HCT116 (cell line): Measurements from ENCODE around the gene BRS3. TPM values are rescaled to one million over a fixed set of nuclear protein-coding genes. Genes with fewer than 3 reads are reported as not detected.

ENCODE experiments used
- ATAC-seq: fragments of 200-7000 bp; cut with Tn5 transposase; 2 replicates; pipeline ENCODE4 v1.9.1; 2020; ENCODE audit warnings: mild to moderate bottlenecking, moderate library complexity
- BruUV-seq: library from RNA; stranded (reverse); fragments of 400-500 nt; replicated peaks from 2 replicates; lab custom pipeline; 2021; lab: Mats Ljungman, UMichigan
- CTCF ChIA-PET: fragments of 300-600 bp; sonication (Branson Sonifier 250); formaldehyde crosslinking; loops from one replicate; lab custom pipeline; 2021; ENCODE audit warnings: antibody characterized with exemption; lab: Charles Lee
- POLR2A ChIA-PET: fragments of 300-600, 350-600 bp; sonication (Branson Sonifier 250); formaldehyde crosslinking; loops from one replicate; lab custom pipeline; 2021; ENCODE audit warnings: antibody characterized with exemption; lab: Charles Lee
- RAD21 ChIA-PET, 2 experiments: fragments of 300-600 bp; sonication (Branson Sonifier 250); formaldehyde crosslinking; loops; one replicate each; lab custom pipeline; 2023; ENCODE audit warnings: low total read pairs in 2 of 2; ENCODE audit not compliant: uncharacterized antibody in 2 of 2, unreplicated experiment in 2 of 2, low non-redundant PET in 1 of 2; lab: Charles Lee
- DNase-seq: peaks from one replicate; pipeline ENCODE4 v3.0.0-alpha.2; 2010; ENCODE audit warnings: low read depth, low spot score
- H2AFZ ChIP-seq: fragments of 200-600 bp; shearing (Covaris generic), sonication (generic); 2 replicates; pipeline ENCODE4 v1.6.1; 2017; ENCODE audit warnings: low read depth, mixed run types, mixed read lengths, antibody characterized with exemption, low read length; ENCODE audit not compliant: poor library complexity, severe bottlenecking
- H3K27ac ChIP-seq: 2 replicates; pipeline ENCODE4 v1.5.1; 2012; ENCODE audit warnings: low read depth, low read length
- H3K27me3 ChIP-seq: fragments of 200-600 bp; sonication (generic); 2 replicates; pipeline ENCODE4 v1.6.1; 2016; ENCODE audit warnings: mixed run types, low read length, mixed read lengths; ENCODE audit not compliant: insufficient read depth
- H3K36me3 ChIP-seq, 2 experiments: fragments of 200-500 bp in 1 of 2; fragments of 200-600 bp in 1 of 2; sonication (Bioruptor generic) in 1 of 2; sonication (generic) in 1 of 2; 2 replicates each; pipeline versions ENCODE4 v1.5.1 to v1.6.1; 2014 to 2016; ENCODE audit warnings: low read length in 2 of 2, inconsistent platforms in 1 of 2, mixed read lengths in 1 of 2, mixed run types in 1 of 2; ENCODE audit not compliant: insufficient read depth in 2 of 2, control insufficient read depth in 1 of 2
- H3K4me1 ChIP-seq, 2 experiments: fragments of 200-600 bp in 1 of 2; sonication (generic) in 1 of 2; 2 replicates each; pipeline versions ENCODE4 v1.5.1 to v1.6.1; 2012 to 2017; ENCODE audit warnings: low read length in 2 of 2, inconsistent platforms in 1 of 2, mild to moderate bottlenecking in 1 of 2, mixed read lengths in 1 of 2, mixed run types in 1 of 2, moderate library complexity in 1 of 2; ENCODE audit not compliant: insufficient read depth in 2 of 2, control insufficient read depth in 1 of 2
- H3K4me2 ChIP-seq: fragments of 200-600 bp; sonication (generic); 2 replicates; pipeline ENCODE4 v1.6.1; 2017; ENCODE audit warnings: mixed run types, low read length, mixed read lengths
- H3K4me3 ChIP-seq, 2 experiments: fragments of 200-600 bp in 1 of 2; sonication (generic) in 1 of 2; replicated peaks in 1 of 2; 2 replicates each; pipeline ENCODE4 v1.5.1; 2011 to 2016; ENCODE audit warnings: low read length in 2 of 2, control low read depth in 1 of 2, low read depth in 1 of 2, mild to moderate bottlenecking in 1 of 2, mixed read lengths in 1 of 2, mixed run types in 1 of 2
- H3K79me2 ChIP-seq: fragments of 200-600 bp; sonication (generic); 2 replicates; pipeline ENCODE4 v1.6.1; 2017; ENCODE audit warnings: mild to moderate bottlenecking, mixed run types, low read length, moderate library complexity, mixed read lengths; ENCODE audit not compliant: insufficient read depth
- H3K9ac ChIP-seq: fragments of 200-600 bp; sonication (generic); 2 replicates; pipeline ENCODE4 v1.6.1; 2016; ENCODE audit warnings: low read length, mixed read lengths
- H3K9me2 ChIP-seq: fragments of 200-600 bp; sonication (generic), shearing (Covaris generic); 2 replicates; pipeline ENCODE4 v1.6.1; 2017; ENCODE audit warnings: mixed run types, mild to moderate bottlenecking, moderate library complexity; ENCODE audit not compliant: insufficient read depth
- H3K9me3 ChIP-seq, 2 experiments: fragments of 200-500 bp in 1 of 2; fragments of 200-600 bp in 1 of 2; sonication (Bioruptor generic) in 1 of 2; sonication (generic) in 1 of 2; 2 replicates each; pipeline ENCODE4 v1.6.1; 2014 to 2017; ENCODE audit warnings: low read length in 2 of 2, mixed read lengths in 2 of 2, inconsistent platforms in 1 of 2, low read depth in 1 of 2, mild to moderate bottlenecking in 1 of 2, mixed run types in 1 of 2, moderate library complexity in 1 of 2; ENCODE audit not compliant: control insufficient read depth in 1 of 2, insufficient read depth in 1 of 2
- H4K20me1 ChIP-seq: fragments of 200-600 bp; sonication (generic), shearing (Covaris generic); 2 replicates; pipeline ENCODE4 v1.6.1; 2017; ENCODE audit warnings: mixed run types, mild to moderate bottlenecking, moderate library complexity; ENCODE audit not compliant: insufficient read depth
- CEBPB ChIP-seq: IDR thresholded peaks from 2 replicates; pipeline ENCODE4 v1.6.1; 2012; ENCODE audit warnings: low read depth
- EGR1 ChIP-seq: IDR thresholded peaks from 2 replicates; pipeline ENCODE4 v1.6.1; 2012; ENCODE audit warnings: low read depth
- EZH2phosphoT487 ChIP-seq: fragments of 200-600 bp; IDR thresholded peaks from 2 replicates; pipeline ENCODE4 v1.6.1; 2018; ENCODE audit warnings: antibody characterized with exemption, borderline replicate concordance
- JUND ChIP-seq: IDR thresholded peaks from 2 replicates; pipeline ENCODE4 v1.6.1; 2012
- POLR2A ChIP-seq: IDR thresholded peaks from 2 replicates; pipeline ENCODE4 v1.7.0; 2011; ENCODE audit warnings: borderline replicate concordance; ENCODE audit not compliant: insufficient read depth, insufficient read length; ENCODE audit errors: extremely low read depth
- POLR2AphosphoS5 ChIP-seq: IDR thresholded peaks from 2 replicates; pipeline ENCODE4 v1.6.1; 2011; ENCODE audit warnings: mild to moderate bottlenecking, low read depth, low read length, moderate library complexity
- RAD21 ChIP-seq: IDR thresholded peaks from 2 replicates; pipeline ENCODE4 v1.6.1; 2012; ENCODE audit warnings: low read depth, mild to moderate bottlenecking
- REST ChIP-seq: IDR thresholded peaks from 2 replicates; pipeline ENCODE4 v1.6.1; 2012; ENCODE audit warnings: low read depth
- SP1 ChIP-seq: IDR thresholded peaks from 2 replicates; pipeline ENCODE4 v1.6.1; 2012; ENCODE audit warnings: low read depth
- SRF ChIP-seq: IDR thresholded peaks from 2 replicates; pipeline ENCODE4 v1.6.1; 2012; ENCODE audit warnings: low read depth
- TCF7L2 ChIP-seq: IDR thresholded peaks from 2 replicates; pipeline ENCODE4 v1.7.0; 2011; ENCODE audit warnings: borderline replicate concordance, inconsistent platforms; ENCODE audit not compliant: insufficient read depth, insufficient read length; ENCODE audit errors: extremely low read depth
- YY1 ChIP-seq: IDR thresholded peaks from 2 replicates; pipeline ENCODE4 v1.6.1; 2011; ENCODE audit warnings: low read length, low read depth, moderate library complexity, mild to moderate bottlenecking; ENCODE audit not compliant: insufficient replicate concordance; ENCODE audit errors: extremely low read depth
- ZBTB33 ChIP-seq: IDR thresholded peaks from 2 replicates; pipeline ENCODE4 v1.6.1; 2011; ENCODE audit warnings: mild to moderate bottlenecking, low read length, moderate library complexity; ENCODE audit not compliant: insufficient replicate concordance; ENCODE audit errors: extremely low read depth
- intact Hi-C: fragments of 100-400 bp; cut with micrococcal nuclease; formaldehyde crosslinking; loops from 2 replicates; pipeline ENCODE4 v1.10.0; 2022
- total RNA-seq: library from RNA; stranded (reverse); gene quantifications from one replicate; pipeline ENCODE4 v1.2.1, GENCODE V29; 2021; ENCODE audit not compliant: unreplicated experiment
- TF ChIP-seq, protein P1 (sequence below), 3 experiments: fragments of 200-600 bp in 1 of 3; sonication (generic) in 1 of 3; IDR thresholded peaks in 2 of 3; conservative IDR thresholded peaks in 1 of 3; 2 replicates each; pipeline ENCODE4 v1.5.1; 2012 to 2017; ENCODE audit warnings: low read depth in 2 of 3, low read length in 2 of 3, antibody characterized with exemption in 1 of 3, borderline replicate concordance in 1 of 3, control low read depth in 1 of 3, mild to moderate bottlenecking in 1 of 3, mixed read lengths in 1 of 3, mixed run types in 1 of 3, moderate library complexity in 1 of 3; ENCODE audit not compliant: insufficient read depth in 1 of 3
- TF ChIP-seq, protein P2 (sequence below): IDR thresholded peaks from 2 replicates; pipeline ENCODE4 v1.6.1; 2012

The BRS3 gene
- total RNA-seq, 1 experiment from 2014 or later, result not detected

DNA sequence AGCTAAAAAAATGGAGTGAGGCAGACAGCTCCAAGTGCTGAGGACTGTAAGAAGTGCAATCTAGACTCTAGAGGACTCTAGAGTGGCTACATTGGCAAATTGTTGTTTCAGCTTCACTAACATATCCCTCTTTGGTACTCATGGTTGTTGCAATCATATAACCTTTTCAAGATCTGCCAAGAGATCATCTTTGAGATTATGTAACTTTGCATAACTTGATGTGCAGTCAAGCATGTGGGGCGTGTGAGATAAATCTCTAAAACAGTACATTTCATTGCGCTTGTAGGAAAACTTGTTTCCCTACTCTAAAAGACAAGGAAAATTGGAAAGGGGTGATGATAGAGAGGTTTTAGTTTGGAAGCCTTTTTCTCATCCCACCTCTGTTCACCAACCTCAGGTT is 11.2 kb upstream of the BRS3 start (continued):
- TF ChIP-seq REST (no peak), POLR2AphosphoS5 (no peak), TCF7L2 (no peak), EZH2phosphoT487 (no peak), RAD21 (no peak)
- TF ChIP-seq, protein P1, sequence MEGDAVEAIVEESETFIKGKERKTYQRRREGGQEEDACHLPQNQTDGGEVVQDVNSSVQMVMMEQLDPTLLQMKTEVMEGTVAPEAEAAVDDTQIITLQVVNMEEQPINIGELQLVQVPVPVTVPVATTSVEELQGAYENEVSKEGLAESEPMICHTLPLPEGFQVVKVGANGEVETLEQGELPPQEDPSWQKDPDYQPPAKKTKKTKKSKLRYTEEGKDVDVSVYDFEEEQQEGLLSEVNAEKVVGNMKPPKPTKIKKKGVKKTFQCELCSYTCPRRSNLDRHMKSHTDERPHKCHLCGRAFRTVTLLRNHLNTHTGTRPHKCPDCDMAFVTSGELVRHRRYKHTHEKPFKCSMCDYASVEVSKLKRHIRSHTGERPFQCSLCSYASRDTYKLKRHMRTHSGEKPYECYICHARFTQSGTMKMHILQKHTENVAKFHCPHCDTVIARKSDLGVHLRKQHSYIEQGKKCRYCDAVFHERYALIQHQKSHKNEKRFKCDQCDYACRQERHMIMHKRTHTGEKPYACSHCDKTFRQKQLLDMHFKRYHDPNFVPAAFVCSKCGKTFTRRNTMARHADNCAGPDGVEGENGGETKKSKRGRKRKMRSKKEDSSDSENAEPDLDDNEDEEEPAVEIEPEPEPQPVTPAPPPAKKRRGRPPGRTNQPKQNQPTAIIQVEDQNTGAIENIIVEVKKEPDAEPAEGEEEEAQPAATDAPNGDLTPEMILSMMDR (IDR thresholded peaks at IDR 0.05 in 2 of 3, conservative IDR thresholded peaks at IDR 0.05 in 1 of 3; ENCODE audit: borderline replicate concordance in 1 of 3, insufficient read depth in 1 of 3, low read depth in 2 of 3, low read length in 2 of 3), result no peak

DNA sequence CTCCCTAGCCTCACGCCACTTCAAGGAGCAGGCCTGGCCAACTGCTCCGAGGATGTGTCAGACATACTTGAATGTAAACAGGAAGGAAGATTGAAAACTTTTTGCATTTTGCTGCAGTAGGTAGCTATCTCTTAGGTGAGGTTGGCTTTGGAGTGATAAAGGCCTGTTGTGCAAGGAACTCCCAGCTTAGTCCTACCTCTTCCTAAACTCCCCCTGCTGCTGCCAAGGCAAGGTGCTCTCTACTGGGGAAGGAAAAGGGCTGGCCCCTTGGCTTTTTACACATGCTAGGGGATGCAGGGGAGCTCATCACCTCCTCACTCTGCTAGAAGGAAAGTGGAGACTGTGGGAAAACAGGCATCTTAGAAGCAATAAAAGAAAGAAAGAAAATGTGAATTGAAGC is 10.7 kb upstream of the BRS3 start:
- H3K9me2 ChIP-seq, result no peaks in the 10 kb centered on the region
- BruUV-seq, result no TSS peak
- H3K27me3 ChIP-seq, result no peaks in the 10 kb centered on the region
- H3K79me2 ChIP-seq, result no peaks in the 10 kb centered on the region
- H3K9ac ChIP-seq, result no peak overlapping the region
- ChIA-PET CTCF (no interaction called here), POLR2A (no interaction called here), RAD21 (no interaction called here)
- intact Hi-C loops, result no loop called here
- no peak overlapping the region for H3K4me2 ChIP-seq
- TF ChIP-seq EGR1 (no peak), SP1 (no peak), SRF (no peak), POLR2AphosphoS5 (no peak), YY1 (no peak), ZBTB33 (no peak), CEBPB (no peak), JUND (no peak), POLR2A (no peak)
- TF ChIP-seq, protein P2, sequence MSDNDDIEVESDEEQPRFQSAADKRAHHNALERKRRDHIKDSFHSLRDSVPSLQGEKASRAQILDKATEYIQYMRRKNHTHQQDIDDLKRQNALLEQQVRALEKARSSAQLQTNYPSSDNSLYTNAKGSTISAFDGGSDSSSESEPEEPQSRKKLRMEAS, result no peak
- TF ChIP-seq, protein P1 (IDR thresholded peaks at IDR 0.05 in 2 of 3, conservative IDR thresholded peaks at IDR 0.05 in 1 of 3; ENCODE audit: borderline replicate concordance in 1 of 3, insufficient read depth in 1 of 3, low read depth in 2 of 3, low read length in 2 of 3), result no peak
- DNase-seq (no peak), ATAC-seq (no peak)
- no peaks in the 10 kb centered on the region for H4K20me1 ChIP-seq
- H3K4me3 ChIP-seq, result no peak overlapping the region
- no peaks in the 10 kb centered on the region for H3K36me3 ChIP-seq
- H3K9me3 ChIP-seq, result no peaks in the 10 kb centered on the region
- no peaks in the 10 kb centered on the region for H3K4me1 ChIP-seq
- no peak overlapping the region for H3K27ac ChIP-seq
- H2AFZ ChIP-seq, result no peak overlapping the region
